Left lobe of liver (tissue), 2 donors: ENCODE results near the gene ADM2. TPM values are rescaled to one million over a fixed set of nuclear protein-coding genes. Genes with fewer than 3 reads are reported as not detected.

Experiments
- ATAC-seq: fragments of 200-7000 bp; cut with Tn5 transposase; one replicate; pipeline ENCODE4 v1.9.1; 2020; ENCODE audit warnings: mild to moderate bottlenecking, moderate library complexity
- DNase-seq: peaks from one replicate; pipeline ENCODE4 v3.0.0-alpha.2; 2020; ENCODE audit warnings: low spot score
- total RNA-seq: library from RNA; stranded (reverse); gene quantifications from one replicate; pipeline ENCODE4 v1.2.1, GENCODE V29; 2021
- donor health status: DM: no; HTN: no; CAD: no; lungs with moderate emphysema.
- donor health status: DM: no; HTN: yes; CAD: no.

The ADM2 gene
- total RNA-seq, 1 donor from 2014 or later, result 1.3 TPM

GRCh38 chr22:50467341-50467740, 14.0 kb upstream of the ADM2 start:
- no peak for ATAC-seq
- DNase-seq, result no peak

GRCh38 chr22:50467773-50468440, 13.4 kb upstream of the ADM2 start:
- ATAC-seq, result no peak
- DNase-seq, result no peak

DNA sequence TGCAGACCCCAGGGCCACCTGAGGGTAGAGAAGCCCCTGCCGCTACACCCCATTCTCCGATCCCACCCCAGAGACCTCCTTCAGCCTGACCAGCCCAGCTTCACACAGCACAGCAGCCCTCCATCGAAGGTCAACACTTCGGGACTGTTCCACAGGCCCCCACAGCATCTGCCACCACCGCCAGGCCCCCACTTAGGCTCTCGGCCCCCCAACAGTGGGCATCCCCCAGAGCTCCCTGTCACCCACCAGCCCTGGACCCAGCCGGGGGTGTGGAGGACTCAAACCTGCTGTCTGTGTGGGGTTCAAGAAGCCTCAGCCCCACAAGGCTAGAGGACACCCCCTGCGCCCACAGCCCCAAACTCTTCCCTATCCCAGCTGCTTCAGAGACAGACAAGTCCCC, 12.7 kb upstream of the ADM2 start:
- ATAC-seq (no peak), DNase-seq (no peak)

DNA sequence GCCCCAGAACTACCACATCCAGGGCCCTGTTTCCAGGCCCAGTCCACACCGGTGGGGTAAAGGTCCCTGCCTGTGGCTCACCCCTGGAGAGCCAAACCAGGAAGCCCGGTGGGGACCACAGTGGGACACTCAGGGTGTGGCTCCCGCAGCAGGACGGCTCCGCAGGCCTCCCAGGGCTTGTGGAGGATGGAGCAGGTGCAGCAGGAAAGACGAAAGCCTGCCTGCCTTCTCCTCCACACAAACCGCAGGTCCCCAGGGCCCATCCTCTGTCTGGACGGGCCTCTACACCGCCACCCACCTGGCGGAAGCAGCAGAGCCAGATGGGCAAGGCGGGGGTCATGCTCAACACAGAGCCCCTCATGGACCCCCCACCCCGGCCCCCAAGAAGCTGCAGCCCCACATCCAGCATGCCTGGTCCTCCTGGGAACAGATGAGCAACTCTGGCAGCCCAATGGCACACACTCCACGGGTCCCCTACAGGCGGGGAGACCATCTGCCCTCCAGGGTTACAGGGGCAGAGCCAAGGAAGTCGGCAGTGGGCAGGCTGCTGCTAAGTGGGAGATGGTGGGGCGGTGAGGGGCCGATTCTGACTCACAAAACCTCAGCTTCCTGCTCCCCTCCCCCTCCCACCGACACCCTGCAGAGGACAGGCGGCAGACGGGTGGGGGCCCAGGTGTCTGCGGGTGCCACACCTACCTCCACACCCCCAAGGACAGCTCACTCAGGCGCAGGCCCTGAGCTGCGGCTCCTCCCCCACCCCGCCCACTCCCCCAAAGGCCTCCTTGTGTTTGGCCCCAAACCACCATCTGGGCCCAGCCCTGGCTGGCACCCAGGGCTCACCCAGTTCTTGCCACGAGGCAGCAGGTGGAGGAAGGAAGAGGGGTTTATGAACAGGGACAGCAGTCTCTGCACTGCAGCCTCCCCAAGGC, 11.7 kb upstream of the ADM2 start:
- no peak for ATAC-seq
- DNase-seq, result no peak

DNA sequence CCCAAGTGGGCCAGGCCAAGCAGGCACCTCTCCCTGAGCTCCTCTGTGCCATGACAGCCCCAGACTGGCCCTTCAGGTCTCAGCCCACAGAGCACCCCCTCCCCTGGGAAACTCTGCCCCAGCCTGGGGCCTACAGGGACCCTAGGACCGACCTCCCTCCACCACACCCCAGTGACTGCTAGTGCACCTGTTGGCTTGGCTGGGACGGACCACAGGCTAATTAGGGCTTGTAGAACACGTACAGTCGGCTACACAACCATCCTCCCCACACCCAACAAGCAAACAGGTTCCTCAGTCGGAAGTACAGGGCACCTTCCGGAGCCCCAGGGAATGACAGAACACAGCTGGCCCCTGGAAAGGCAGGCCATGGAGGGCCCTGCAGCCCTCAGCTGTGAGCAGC, 10.9 kb upstream of the ADM2 start:
- no peak for DNase-seq

DNA sequence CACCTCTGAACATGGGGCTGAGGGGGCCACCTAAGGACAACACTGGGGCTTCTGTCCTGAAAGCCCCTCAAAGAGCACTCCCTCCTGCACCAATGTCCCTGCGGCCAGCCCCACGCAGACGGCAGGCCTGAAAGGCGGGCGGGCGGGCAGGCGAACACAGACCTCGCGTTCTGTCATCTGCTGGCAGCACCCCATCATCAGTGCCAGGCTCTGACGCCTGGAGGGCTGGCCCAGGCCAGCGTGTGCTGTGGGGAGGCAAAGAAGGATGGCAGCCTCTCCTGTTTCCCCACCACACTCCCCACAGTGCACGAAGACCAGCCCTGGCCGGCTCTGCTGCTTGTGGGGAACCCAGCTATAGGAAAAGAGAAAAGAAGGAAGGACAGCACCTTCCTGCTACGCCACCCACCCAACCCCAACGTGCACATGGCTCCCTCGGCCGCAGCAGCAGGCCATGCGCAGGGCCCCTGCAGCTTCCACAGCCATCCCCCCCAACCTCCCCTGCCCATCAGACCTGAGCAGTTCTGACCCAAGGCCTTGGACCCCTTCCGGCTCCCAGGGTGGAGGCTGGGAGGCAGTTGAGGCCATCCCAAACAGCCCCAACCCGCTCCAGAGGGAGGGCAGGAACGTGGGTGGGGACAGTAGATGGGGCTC, 10.0 kb upstream of the ADM2 start:
- DNase-seq (no peak), ATAC-seq (no peak)

More for the DNA sequence above, 10.9 kb upstream of the ADM2 start:
- no peak for ATAC-seq

- ATAC-seq (no peak), DNase-seq (no peak)
Measured at GRCh38 chr22:50471962-50472361, 9.4 kb upstream of the ADM2 start.

- ATAC-seq, result no peak
- DNase-seq, result no peak
Measured at GRCh38 chr22:50473088-50473487, 8.3 kb upstream of the ADM2 start.

- DNase-seq, result no peak
- ATAC-seq, result peak; percentile 47
Measured at GRCh38 chr22:50473855-50474671, 7.3 kb upstream of the ADM2 start.

GRCh38 chr22:50474710-50475651, 6.4 kb upstream of the ADM2 start, which contains the start of gene SBF1:
TSS of gene SBF1 (minus strand) at chr22:50475035. CDS start at chr22:50474840, 195 bp downstream.
- peak; percentile 94 for DNase-seq
- peak; percentile 97 for ATAC-seq

DNA sequence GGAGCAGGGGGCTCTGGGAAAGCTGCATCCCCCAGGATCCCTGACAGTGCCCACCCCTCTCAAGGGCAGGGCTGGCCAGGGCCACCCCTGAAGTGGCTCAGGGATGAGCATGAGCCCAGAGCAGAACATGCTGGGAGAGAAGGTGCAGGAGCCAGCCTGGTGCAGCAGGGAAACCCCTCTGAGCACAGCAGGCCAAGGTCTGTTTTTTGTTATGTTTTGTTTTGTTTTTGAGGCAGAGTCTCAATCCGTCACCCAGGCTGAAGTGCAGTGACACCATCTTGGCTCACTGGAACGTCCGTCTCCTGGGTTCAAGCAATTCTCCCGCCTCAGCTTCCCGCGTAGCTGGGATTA, 5.7 kb upstream of the ADM2 start:
- DNase-seq (no peak), ATAC-seq (no peak)

DNA sequence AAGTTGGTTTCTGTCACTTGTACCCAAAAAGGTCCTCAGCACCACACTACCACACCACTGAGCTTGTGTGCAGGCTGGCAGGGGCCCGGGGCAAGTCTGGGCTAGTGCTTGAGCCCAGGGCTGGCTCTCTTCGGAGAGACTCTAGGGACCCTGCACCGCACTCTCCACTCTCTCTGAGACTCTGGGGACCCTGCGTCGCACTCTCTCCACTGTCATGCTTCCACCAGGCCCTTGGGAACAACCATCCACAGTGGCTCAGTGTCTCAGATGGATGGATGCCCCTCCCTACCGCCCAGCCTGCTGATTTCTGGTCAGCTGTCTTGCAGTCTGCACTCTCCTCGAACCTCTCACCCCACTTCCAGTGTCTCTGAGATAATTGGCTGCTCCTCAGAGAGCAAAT, 4.5 kb upstream of the ADM2 start:
- DNase-seq, result no peak
- no peak for ATAC-seq

- no peak for DNase-seq
- no peak for ATAC-seq
Measured at GRCh38 chr22:50477923-50478322, 3.4 kb upstream of the ADM2 start.

GRCh38 chr22:50479721-50480120, 1.6 kb upstream of the ADM2 start:
- no peak for DNase-seq

DNA sequence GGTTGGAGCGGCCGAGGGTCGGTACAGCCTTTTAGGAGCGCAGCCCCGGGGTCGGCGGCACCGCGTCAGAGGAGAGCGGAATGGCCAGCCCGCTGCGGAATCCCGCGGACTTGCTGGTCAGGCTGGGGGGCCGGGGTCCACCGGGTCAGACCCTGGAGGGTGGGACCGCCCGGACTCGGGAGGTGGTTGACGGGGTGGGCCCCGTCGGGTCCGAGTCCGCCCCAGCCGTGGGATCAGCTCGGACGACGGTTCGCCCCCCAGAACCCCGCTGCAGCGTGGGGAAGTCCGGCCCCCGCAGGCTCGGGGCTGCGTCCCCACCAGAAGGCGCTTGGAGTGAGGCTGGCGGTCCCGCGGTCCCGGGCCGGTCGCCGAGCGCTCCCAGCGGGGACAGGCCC, 301 bp upstream of the ADM2 start:
- no peak for ATAC-seq
- no peak for DNase-seq

More at GRCh38 chr22:50479721-50480120, 1.6 kb upstream of the ADM2 start:
- no peak for ATAC-seq

- peak; percentile 50 for ATAC-seq
- DNase-seq, result no peak
Measured at GRCh38 chr22:50482107-50483074, 1.0 kb downstream of the ADM2 start.

- DNase-seq, result no peak
- no peak for ATAC-seq
Measured at GRCh38 chr22:50483106-50483505, 1.8 kb downstream of the ADM2 start.

GRCh38 chr22:50483556-50483955, 2.2 kb downstream of the ADM2 start:
- ATAC-seq (no peak), DNase-seq (no peak)
